ENCODE measurements around the gene SUSD2.
A peak's percentile ranks its signal among the peaks of the same experiment; 100 is the strongest.

Gene SUSD2

DNA sequence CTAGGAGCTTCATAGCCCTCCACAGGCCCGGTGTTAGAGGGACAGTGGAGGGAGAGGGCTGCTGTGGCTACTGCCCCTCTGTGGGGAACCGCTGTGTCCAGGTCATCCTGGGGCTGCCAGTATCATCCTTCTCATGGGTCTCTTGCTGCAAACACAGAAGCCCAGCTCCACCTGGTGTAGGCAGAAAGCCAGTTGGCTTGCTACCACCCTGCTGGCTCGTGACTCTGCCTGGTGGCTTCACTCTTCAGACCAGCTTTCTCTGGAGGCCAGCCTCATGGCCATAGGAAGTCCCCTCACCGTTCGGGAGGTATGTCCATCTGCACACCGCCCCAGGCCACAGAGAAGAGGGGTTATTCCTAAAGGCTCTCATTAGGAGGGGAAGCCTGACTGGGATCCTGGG is 19.4 kb upstream of the SUSD2 start:
- TF ChIP-seq, protein P1, sequence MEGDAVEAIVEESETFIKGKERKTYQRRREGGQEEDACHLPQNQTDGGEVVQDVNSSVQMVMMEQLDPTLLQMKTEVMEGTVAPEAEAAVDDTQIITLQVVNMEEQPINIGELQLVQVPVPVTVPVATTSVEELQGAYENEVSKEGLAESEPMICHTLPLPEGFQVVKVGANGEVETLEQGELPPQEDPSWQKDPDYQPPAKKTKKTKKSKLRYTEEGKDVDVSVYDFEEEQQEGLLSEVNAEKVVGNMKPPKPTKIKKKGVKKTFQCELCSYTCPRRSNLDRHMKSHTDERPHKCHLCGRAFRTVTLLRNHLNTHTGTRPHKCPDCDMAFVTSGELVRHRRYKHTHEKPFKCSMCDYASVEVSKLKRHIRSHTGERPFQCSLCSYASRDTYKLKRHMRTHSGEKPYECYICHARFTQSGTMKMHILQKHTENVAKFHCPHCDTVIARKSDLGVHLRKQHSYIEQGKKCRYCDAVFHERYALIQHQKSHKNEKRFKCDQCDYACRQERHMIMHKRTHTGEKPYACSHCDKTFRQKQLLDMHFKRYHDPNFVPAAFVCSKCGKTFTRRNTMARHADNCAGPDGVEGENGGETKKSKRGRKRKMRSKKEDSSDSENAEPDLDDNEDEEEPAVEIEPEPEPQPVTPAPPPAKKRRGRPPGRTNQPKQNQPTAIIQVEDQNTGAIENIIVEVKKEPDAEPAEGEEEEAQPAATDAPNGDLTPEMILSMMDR (IDR thresholded peaks at IDR 0.05; ENCODE audit: low read depth, low read length) = no peak
- Histone ChIP-seq H3K4me1 (peaks cover 6% of the 10 kb centered on the region), H3K36me3 (peaks cover 10% of the 10 kb centered on the region)

DNA sequence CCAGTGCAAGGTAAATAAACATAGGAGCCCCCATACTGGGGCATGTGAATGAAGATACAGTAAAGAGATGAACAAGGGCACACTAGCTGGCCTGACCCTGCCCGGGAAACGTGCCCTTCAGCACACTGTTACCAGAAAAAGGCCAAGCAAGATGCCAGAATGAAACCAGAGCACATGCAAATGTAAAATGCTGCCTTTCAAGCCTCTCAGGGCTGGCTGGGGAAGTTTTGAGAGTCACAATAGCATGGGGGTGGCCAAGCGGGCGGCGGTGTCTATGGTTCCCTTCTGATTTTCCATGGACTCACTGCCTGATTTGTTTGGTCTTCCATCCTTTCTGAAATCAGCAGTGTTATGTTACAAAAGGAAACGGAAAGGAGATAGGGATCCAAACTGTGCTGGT is 18.9 kb upstream of the SUSD2 start:
- H3K4me1 ChIP-seq = peaks cover 1% of the 10 kb centered on the region; the same call in 1 of the 2 replicates
- no peaks in the 10 kb centered on the region for H3K9me3 ChIP-seq
- TF ChIP-seq, protein P1 (IDR thresholded peaks at IDR 0.05; ENCODE audit: low read depth, low read length) = no peak

More for the DNA sequence above, 19.4 kb upstream of the SUSD2 start:
- Histone ChIP-seq H3K4me3 (ENCODE audit: low read depth, low read length) (no peak overlapping the region), H3K9me3 (no peaks in the 10 kb centered on the region), H3K27me3 (no peaks in the 10 kb centered on the region)
- no peak for DNase-seq

DNA sequence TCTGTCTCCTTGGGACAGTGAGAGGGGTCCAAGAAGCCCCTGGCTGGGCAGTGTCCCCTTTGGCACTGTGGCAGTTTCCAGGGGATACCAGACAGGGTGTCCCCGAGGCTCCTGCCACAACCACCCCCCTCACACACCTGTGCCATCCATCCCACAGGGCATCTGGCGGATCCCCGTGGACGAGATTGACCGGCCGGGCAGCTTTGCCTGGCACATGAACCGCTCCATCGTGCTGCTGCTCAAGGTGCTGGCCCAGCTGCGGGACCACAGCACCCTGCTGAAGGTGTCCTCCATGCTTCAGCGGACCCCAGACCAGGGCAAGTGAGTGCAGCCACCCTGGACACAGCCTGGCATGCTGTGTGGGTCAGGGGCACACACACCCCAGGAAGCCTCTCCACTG is 17.0 kb upstream of the SUSD2 start:
- Histone ChIP-seq H3K9me3 (no peaks in the 10 kb centered on the region), H3K36me3 (peaks cover 13% of the 10 kb centered on the region), H3K27me3 (no peaks in the 10 kb centered on the region), H3K4me1 (no peaks in the 10 kb centered on the region), H3K4me3 (ENCODE audit: low read depth, low read length) (no peak overlapping the region)
- TF ChIP-seq, protein P1 (IDR thresholded peaks at IDR 0.05; ENCODE audit: low read depth, low read length) = no peak
- DNase-seq = no peak

More for the DNA sequence above, 18.9 kb upstream of the SUSD2 start:
- Histone ChIP-seq H3K36me3 (peaks cover 13% of the 10 kb centered on the region), H3K4me3 (ENCODE audit: low read depth, low read length) (no peak overlapping the region), H3K27me3 (no peaks in the 10 kb centered on the region)
- DNase-seq = no peak

DNA sequence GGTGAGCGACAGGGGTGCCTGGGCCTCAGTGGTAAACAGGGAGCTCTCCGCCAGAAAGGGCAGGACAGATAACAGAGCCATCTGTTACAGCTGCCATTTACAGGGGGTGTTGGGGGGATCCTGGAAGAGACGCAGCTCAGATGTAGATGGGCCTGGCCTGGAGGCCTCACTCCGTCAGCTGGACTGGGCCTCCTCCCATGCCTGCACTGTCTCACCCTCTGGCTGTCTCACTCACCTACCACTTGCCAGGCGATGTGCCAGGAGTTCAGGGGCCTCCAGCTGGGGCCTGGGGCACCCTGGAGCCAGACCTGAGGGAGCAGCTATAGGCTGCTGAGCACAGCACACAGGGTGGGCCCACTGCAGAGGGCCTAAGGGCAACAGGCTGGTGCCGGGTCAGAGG is 16.3 kb upstream of the SUSD2 start:
- Histone ChIP-seq H3K4me3 (ENCODE audit: low read depth, low read length) (no peak overlapping the region), H3K36me3 (peaks cover 13% of the 10 kb centered on the region), H3K4me1 (peaks cover 2% of the 10 kb centered on the region), H3K27me3 (no peaks in the 10 kb centered on the region), H3K9me3 (no peaks in the 10 kb centered on the region)
- DNase-seq = peak; percentile 41
- TF ChIP-seq, protein P1 (IDR thresholded peaks at IDR 0.05; ENCODE audit: low read depth, low read length) = no peak

DNA sequence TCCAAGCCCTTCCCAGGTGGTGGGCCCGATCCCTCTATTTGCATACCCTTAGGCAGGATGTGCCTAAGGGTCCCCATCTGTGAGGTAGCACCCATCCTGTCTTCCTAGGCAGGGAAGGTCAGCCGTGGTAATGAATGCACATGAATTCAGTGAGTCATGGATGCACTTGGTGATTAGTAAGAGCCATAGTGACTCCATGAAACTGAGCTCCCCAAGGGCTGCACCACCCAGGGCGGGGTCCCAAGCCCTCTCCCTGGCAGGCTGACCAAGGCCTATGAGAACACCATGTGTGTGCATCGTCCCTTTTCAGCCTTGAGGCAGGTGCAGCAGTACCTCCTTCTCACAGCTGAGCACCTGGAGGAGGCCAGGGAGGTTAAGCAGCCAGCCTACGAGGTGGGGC is 15.6 kb upstream of the SUSD2 start:
- Histone ChIP-seq H3K4me3 (ENCODE audit: low read depth, low read length) (no peak overlapping the region), H3K36me3 (peaks cover 13% of the 10 kb centered on the region), H3K4me1 (peaks cover 6% of the 10 kb centered on the region), H3K9me3 (no peaks in the 10 kb centered on the region), H3K27me3 (no peaks in the 10 kb centered on the region)
- TF ChIP-seq, protein P1 (IDR thresholded peaks at IDR 0.05; ENCODE audit: low read depth, low read length) = no peak
- DNase-seq = no peak

DNA sequence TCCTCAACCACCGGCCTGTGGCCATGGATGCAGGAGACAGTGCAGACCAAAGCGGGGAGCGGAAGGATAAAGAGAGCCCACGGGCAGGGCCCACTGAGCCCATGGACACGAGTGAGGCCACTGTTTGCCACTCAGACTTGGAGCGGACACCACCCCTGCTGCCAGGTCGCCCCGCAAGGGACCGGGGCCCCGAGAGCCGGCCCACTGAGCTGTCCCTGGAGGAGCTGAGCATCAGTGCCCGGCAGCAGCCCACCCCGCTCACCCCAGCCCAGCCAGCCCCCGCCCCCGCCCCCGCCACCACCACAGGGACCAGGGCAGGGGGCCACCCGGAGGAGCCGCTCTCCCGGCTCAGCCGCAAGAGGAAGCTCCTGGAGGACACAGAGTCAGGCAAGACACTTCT is 14.5 kb upstream of the SUSD2 start:
- TF ChIP-seq, protein P1 (IDR thresholded peaks at IDR 0.05; ENCODE audit: low read depth, low read length) = no peak
- no peaks in the 10 kb centered on the region for H3K27me3 ChIP-seq
- peaks cover 6% of the 10 kb centered on the region for H3K4me1 ChIP-seq
- H3K9me3 ChIP-seq = no peaks in the 10 kb centered on the region
- no peak overlapping the region for H3K4me3 ChIP-seq (ENCODE audit: low read depth, low read length)
- H3K36me3 ChIP-seq = peaks cover 15% of the 10 kb centered on the region
- no peak for DNase-seq
